HG03432 (cell line): ENCODE results near the gene RAB5B.
A peak's percentile ranks its signal among the peaks of the same experiment; 100 is the strongest.
"Not testable (repeated sequence)": the region's sequence is repeated elsewhere in the genome, so short reads cannot be mapped to it uniquely, and the experiment has no call there.

Source experiments
- ATAC-seq: cut with Tn5 transposase; IDR thresholded peaks from one replicate; pipeline ENCODE4 v1.9.1; 2021; ENCODE audit warnings: mild to moderate bottlenecking, moderate library complexity; ENCODE audit not compliant: unreplicated experiment

The RAB5B gene

GRCh38 chr12:55940065-55940732, 33.7 kb upstream of the RAB5B start:
- peak; percentile 97 for ATAC-seq

- no peak for ATAC-seq
Measured at GRCh38 chr12:55942055-55942454, 31.8 kb upstream of the RAB5B start.

DNA sequence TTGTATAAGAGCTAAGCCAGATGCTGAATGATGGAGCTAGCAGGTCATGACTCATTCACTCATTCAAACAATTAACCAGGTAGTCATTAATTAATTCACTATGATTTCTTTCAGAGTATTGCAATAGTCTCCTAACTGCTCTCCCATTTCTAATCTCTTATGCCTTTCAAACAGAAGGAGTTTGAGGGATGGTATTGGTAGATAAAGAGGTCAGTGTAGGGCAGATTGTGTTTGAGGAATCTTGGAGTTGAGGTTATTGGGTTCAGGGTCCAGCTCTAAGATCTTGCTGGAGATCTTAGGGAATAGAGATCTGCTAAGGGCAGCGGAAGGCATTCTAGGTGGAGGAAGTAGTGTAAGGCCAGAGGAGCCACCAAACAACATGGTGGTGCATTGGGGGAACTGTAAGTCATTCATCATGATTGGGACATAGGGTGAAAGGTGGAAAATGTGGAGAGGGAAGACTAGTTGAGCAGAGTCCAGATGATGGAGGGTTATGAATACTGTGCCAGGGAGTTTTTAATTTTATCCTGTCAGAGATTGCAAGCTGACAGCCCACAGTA, 31.2 kb upstream of the RAB5B start:
- ATAC-seq = no peak

- peak; percentile 36 for ATAC-seq
Measured at GRCh38 chr12:55946553-55946952, 27.3 kb upstream of the RAB5B start.

DNA sequence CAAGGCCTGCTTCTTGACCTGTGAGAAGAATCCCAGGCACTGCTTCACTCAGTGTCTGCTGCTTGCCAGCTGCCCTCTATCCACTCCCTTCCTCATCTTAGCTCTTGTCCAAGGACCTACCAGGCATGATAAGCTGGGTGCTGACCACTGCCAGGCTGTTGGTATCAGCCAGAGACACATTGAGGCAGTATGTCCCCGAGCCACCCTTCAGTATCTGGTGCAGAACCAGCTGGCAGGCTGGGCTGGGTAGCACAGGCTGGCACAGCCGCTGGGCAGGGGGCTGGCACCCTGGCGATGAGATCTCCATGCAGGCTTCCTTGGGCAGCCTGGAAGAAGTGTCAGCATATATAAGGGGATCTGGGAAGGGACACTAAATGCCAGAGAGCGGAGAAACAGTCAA, 18.5 kb upstream of the RAB5B start:
- ATAC-seq = no peak

GRCh38 chr12:55955800-55956508, 17.9 kb upstream of the RAB5B start:
- no peak for ATAC-seq

- no peak for ATAC-seq
Measured at GRCh38 chr12:55957106-55957859, 16.6 kb upstream of the RAB5B start.

- ATAC-seq = no peak
Measured at GRCh38 chr12:55963760-55964159, 10.1 kb upstream of the RAB5B start.

DNA sequence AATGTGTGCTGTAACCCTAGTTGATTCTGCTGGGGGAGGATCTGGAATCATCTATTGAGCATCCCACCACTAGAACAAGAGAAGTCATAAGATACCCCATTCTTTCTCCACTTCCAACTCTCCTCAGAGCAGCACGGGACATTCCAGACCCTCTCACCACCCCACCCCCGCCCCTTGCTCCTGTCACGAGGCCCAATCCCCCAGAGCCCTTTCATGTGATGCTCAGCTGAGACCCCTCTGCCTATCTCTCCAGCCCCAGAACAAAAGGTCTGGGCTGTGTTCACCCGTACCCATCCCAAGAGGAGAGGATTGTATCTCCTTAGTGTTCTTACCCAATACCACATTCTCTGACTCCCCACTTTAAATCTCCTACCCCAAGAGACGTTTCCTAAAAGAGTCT, 8.6 kb upstream of the RAB5B start:
- ATAC-seq = no peak

DNA sequence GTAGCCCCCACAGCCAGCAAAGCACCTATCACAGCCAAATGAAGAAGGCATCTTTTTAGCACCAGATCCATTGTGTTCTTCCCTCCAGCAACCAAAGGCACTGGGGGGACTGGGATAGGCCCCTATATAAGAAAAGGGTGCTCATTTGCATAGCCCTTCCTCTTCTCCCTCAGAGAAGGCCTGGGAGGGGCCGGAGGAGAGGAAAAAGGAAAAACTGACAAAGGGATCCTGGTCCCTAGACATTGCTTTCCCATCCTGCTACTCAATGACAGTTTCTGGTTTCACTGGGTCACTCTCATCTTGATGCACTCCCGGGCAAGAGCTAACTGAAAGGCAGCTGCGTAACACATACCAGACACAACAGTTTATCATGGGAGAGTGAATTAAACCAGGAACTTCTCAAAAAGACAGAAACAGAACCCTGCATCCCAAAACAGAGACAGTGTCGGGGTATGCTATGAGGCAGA, 7.9 kb upstream of the RAB5B start, which contains the start of gene PMEL:
TSS of gene PMEL (minus strand) at position 102 of the 467 bp plus-strand sequence. CDS start at position 71, 31 bp downstream.
- ATAC-seq = no peak

DNA sequence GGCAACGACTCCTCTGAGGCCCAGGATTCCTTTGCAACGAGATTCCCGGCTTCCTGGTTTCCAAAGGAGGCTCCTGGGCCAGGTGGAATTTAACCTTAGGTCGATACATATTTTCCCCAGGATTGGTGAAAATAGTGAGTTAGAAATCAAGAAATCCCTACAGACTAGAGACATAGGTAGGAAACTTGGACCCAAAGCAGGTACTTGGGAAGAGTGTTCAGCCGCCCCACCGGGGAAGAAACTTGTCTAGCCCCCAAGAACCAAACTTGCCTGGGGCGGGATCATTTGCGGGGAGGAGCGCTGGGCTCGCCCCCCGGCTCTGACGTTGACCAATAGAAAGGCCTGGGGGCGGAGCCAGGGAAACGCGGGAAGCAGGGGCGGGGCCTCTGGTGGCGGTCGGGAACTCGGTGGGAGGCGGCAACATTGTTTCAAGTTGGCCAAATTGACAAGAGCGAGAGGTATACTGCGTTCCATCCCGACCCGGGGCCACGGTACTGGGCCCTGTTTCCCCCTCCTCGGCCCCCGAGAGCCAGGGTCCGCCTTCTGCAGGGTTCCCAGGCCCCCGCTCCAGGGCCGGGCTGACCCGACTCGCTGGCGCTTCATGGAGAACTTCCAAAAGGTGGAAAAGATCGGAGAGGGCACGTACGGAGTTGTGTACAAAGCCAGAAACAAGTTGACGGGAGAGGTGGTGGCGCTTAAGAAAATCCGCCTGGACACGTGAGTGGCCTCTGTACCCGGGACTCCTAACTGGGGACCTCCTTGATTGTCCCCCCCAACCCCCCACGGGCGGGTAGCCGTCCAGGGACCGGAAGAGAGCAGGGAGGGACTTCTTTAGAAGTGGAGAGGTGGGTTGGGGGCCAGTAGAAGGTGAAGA, 7.2 kb upstream of the RAB5B start, which contains the start of gene CDK2:
TSS of gene CDK2 (plus strand) at position 423 of the 874 bp plus-strand sequence. CDS start at position 602, 179 bp downstream.
- peak; percentile 97 for ATAC-seq

DNA sequence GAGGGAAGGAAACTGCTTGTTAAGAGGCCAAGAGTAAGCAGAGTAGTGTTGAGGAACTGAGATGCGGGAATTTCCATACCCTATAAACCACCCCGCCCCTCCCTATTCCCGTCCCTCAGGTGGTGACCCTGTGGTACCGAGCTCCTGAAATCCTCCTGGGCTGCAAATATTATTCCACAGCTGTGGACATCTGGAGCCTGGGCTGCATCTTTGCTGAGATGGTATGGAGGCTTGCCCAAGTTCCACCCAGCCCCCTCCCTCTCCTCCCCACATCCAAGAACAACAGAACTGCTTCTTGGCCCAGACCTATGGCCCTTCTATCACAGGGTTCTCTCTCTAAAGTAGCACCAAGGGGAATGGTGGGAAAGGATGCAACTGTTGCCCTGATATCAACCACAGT, 4.5 kb upstream of the RAB5B start:
- ATAC-seq = no peak

DNA sequence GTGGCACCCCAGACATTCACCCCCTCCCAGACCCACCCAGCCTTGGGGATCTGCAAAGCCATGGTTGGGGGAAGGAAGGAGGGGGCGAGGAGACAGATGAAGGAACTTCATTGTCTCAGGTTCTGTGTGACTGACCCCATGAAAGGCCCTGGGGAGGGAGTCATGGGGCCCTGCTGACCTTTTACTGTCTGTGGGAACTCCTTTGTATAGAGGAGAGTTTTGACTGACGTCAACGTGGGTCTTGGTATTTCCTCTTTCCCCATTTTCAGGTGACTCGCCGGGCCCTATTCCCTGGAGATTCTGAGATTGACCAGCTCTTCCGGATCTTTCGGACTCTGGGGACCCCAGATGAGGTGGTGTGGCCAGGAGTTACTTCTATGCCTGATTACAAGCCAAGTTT, 3.1 kb upstream of the RAB5B start:
- no peak for ATAC-seq

DNA sequence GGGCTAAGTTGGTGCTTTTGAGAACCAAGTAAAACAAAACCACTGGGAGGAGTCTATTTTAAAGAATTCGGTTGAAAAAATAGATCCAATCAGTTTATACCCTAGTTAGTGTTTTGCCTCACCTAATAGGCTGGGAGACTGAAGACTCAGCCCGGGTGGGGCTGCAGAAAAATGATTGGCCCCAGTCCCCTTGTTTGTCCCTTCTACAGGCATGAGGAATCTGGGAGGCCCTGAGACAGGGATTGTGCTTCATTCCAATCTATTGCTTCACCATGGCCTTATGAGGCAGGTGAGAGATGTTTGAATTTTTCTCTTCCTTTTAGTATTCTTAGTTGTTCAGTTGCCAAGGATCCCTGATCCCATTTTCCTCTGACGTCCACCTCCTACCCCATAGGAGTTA, 1.8 kb upstream of the RAB5B start:
- ATAC-seq = no peak

DNA sequence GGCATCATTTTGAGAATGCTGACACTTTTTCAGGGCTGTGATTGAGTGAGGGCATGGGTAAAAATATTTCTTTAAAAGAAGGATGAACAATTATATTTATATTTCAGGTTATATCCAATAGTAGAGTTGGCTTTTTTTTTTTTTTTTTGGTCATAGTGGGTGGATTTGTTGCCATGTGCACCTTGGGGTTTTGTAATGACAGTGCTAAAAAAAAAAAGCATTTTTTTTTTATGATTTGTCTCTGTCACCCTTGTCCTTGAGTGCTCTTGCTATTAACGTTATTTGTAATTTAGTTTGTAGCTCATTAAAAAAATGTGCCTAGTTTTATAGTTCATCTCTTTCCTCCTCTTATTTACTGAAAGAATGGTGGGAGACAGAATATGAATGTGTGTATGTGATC, 1.4 kb upstream of the RAB5B start:
- ATAC-seq = no peak

DNA sequence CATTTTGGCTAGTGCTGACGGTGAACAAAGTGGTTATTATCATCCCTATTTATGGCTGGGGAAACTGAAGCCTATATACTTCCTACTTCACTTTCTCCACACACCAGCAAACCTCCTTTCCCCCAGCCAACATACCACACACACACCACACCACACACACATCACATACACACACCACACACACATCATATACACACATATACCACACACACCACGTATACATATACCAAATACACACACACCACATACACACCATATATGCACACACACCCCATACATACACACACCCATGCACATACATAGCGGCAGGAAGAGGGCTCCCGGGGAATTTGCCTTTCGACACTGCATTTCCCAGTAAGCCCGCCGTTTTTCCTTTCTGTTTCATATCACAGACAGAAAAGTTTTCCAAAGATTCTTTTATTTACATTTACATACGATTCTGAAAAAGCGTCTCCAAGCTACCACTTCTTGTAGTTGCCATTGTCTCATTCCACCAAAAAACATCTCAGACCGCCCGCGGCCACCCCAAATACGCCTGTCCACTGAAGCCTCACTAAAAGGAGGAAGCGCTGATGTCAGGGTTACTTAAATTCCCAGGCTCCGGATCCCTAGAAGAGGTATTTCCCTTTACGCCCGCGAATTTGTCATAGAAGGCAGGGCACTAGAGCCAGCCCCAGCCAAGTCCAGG, 823 bp upstream of the RAB5B start:
- no peak for ATAC-seq

DNA sequence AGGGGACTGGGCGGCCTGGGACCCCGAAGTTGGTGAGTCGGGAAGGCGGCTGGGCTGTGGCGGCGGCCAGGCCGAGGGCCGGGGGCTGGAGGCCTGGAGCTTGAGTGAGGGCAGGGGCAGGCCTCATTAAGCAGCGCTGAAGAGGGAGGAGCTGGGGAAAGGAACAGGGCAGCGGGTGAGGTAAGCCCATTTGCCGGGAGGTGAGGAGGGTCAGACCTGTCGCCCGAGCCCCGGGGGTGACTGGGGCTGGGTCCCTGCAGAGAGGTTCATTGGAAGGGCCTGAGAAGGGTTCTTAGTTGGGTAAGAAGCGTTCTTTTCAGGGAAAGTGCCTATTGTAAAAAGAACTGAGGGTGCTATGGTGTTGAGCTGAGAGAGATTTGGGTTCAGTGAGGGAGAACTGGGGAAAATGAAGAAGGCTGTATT, 441 bp downstream of the RAB5B start:
- peak; percentile 26 for ATAC-seq

DNA sequence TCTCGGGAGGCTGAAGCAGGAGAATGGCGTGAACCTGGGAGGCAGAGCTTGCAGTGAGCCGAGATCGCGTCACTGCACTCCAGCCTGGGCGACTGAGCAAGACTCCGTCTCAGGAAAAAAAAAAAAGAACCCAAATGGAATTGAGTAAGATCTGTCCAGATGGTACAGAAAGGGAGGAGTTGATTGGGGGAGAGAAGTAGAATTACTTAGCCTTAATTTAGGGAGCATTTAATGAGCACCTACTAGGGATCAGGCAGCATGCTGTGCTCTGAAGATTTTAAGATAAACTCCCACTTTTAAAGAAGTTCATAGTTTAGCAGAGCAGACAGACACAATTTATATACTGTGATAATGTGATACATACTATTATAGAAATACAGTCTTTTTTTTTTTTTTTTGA, 4.5 kb downstream of the RAB5B start:
- ATAC-seq = no peak

- ATAC-seq = no peak
Measured at GRCh38 chr12:55979069-55979468, 5.2 kb downstream of the RAB5B start.

DNA sequence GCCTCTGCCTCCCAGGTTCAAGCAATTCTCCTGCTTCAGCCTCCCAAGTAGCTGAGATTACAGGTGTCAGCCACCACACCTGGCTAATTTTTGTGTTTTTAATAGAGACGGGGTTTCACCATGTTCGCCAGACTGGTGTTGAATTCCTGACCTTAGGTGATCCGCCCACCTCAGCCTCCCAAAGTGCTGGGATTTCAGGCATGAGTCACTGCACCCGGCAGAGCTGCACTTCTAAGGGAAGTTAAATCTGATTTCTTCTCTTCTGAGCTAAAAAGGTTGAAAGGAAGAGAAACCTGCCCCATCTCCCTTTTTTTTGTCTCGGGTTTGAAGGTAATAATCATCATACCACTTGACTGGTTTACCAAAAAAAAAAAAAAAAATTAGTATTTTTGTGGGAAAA, 8.0 kb downstream of the RAB5B start:
- ATAC-seq = not testable (repeated sequence)
